ENCODE measurements around the gene NCAPH2.

Gene NCAPH2

DNA sequence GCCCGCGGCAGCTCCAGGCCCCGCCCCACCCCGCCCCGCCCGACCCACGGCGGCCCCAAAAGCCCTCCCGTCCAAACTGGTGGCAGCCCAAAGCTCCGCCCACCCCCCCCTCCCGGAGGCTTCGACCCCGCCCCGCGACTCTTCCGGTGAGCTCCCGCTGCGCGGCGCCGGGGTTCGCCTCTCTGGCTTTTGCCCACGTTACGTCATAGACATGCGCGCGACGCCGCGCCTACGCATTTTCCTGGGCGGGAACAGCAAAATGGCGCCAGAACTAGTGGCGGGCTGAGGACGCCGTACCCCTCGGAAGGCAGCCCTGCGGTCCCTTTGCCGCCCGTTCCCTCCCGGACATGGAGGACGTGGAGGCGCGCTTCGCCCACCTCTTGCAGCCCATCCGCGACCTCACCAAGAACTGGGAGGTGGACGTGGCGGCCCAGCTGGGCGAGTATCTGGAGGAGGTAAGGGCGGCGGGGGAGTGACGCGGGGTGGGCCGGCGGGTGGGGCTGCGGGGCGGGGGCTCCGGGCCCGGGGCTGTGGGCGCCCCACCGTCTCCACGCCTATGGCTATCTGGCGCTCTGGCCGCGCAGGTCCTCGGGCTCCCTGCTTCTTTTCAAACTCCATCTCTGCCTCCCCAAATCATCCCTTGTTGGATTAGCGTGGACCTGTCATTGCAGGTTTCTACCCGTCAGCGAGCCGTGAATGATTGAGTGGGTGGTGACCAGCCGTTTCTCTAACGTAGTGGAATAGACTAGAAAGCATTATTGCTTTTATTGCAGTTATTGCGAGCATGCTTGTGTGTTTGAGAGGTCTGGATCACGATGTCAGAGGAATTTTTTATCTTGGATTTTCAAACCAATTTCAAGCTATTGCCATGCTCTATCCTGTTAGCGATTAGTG is at the start of gene NCAPH2:
TSS of gene NCAPH2 (plus strand) at position 234 of the 894 bp plus-strand sequence. CDS start at position 348, 114 bp downstream.
- in situ Hi-C loops (cut with MboI; ENCODE audit: low sequenced_read_pairs): no loop called here
- peak; percentile 89 to 97 for DNase-seq (ENCODE audit: low spot score in 2 of 2)

DNA sequence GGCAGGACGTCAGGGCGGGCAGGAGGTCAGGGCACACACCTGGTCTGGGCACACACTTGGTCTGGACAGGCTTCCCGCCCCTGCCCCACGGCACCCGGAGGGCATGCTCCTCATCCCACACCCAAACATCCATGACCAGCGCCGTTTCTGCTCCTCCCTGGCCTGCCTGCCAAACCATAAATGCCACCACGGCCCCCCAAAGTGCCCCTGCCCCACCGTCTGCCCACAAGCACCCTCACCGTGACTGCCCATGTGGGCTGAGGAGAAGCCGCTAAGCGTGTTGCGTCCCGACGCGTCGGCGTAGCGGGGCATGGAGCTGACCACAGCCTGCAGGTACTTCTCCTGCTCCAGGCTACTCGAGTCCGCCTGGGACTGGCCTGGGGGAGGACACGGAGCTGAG is 49.0 kb upstream of the NCAPH2 start:
- Histone ChIP-seq H3K4me1 (no peaks in the 10 kb centered on the region), H3K9me3 (no peaks in the 10 kb centered on the region), H3K27me3 (ENCODE audit: low read depth) (no peaks in the 10 kb centered on the region), H3K4me3 (no peak overlapping the region), H3K36me3 (replicated peaks) (peaks cover 83% of the 10 kb centered on the region)
- DNase-seq (ENCODE audit: low spot score in 2 of 2): no peak
- in situ Hi-C loops (cut with MboI; ENCODE audit: low sequenced_read_pairs): no loop called here

More for the DNA sequence above, at the start of gene NCAPH2:
- Histone ChIP-seq H3K4me3 (peak within 1 kb of the TSS; percentile 99), H3K27me3 (ENCODE audit: low read depth) (no peaks in the 10 kb centered on the region), H3K36me3 (replicated peaks) (peaks cover 37% of the 10 kb centered on the region), H3K9me3 (no peaks in the 10 kb centered on the region), H3K4me1 (peaks cover 8% of the 10 kb centered on the region)

GRCh38 chr22:50459496-50460140 is 48.4 kb upstream of the NCAPH2 start:
- in situ Hi-C loops (cut with MboI; ENCODE audit: low sequenced_read_pairs): no loop called here
- no peak for DNase-seq (ENCODE audit: low spot score in 2 of 2)
- H3K4me3 ChIP-seq: no peak overlapping the region
- H3K36me3 ChIP-seq (replicated peaks): peaks cover 83% of the 10 kb centered on the region
- no peaks in the 10 kb centered on the region for H3K27me3 ChIP-seq (ENCODE audit: low read depth)
- no peaks in the 10 kb centered on the region for H3K9me3 ChIP-seq
- H3K4me1 ChIP-seq: no peaks in the 10 kb centered on the region

DNA sequence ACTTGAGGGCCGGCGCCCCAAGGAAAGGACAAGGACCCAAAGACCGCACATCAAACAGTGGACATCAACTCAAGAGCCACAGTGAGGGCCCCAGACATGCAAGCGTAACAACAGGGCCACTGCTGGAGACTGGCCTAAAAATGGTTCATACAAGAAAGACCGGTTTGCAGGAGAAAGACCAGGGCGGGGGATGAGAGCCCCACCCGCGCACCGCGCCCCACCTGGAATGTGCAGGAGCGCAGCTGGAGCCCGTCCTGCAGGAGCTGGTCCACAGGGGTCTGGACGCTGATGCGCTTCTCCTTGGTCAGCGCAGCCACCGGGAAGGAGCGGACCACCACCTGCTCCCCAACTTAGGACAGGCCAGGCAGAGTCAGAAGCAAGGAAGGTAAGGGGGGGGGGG is 47.1 kb upstream of the NCAPH2 start:
- Histone ChIP-seq H3K27me3 (ENCODE audit: low read depth) (no peaks in the 10 kb centered on the region), H3K9me3 (no peaks in the 10 kb centered on the region), H3K4me1 (no peaks in the 10 kb centered on the region), H3K4me3 (no peak overlapping the region), H3K36me3 (replicated peaks) (peaks cover 83% of the 10 kb centered on the region)
- in situ Hi-C loops (cut with MboI; ENCODE audit: low sequenced_read_pairs): no loop called here
- DNase-seq (ENCODE audit: low spot score in 2 of 2): no peak

DNA sequence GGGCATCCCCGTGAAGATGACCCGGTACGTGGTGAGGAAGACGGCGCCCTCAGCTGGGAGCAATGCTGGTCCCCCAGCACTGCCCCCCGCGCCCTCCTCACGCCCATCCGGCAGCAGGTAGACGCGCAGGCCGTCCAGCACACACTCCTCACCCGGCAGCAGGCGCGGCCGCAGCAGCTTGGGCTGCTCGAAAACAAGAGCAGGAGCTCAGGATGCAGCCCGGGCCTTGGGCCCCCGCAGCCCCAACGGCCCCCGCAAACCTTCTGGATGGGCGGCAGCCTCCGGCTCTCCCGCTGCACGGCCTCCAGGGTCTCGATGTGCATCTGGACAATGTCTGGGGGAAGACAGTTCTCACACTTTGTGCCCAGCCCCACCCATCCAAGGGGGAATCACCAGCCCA is 46.5 kb upstream of the NCAPH2 start:
- H3K4me1 ChIP-seq: no peaks in the 10 kb centered on the region
- H3K9me3 ChIP-seq: no peaks in the 10 kb centered on the region
- H3K36me3 ChIP-seq (replicated peaks): peaks cover 86% of the 10 kb centered on the region
- no peak for DNase-seq (ENCODE audit: low spot score in 2 of 2)
- no peak overlapping the region for H3K4me3 ChIP-seq
- in situ Hi-C loops (cut with MboI; ENCODE audit: low sequenced_read_pairs): no loop called here
- H3K27me3 ChIP-seq (ENCODE audit: low read depth): no peaks in the 10 kb centered on the region

DNA sequence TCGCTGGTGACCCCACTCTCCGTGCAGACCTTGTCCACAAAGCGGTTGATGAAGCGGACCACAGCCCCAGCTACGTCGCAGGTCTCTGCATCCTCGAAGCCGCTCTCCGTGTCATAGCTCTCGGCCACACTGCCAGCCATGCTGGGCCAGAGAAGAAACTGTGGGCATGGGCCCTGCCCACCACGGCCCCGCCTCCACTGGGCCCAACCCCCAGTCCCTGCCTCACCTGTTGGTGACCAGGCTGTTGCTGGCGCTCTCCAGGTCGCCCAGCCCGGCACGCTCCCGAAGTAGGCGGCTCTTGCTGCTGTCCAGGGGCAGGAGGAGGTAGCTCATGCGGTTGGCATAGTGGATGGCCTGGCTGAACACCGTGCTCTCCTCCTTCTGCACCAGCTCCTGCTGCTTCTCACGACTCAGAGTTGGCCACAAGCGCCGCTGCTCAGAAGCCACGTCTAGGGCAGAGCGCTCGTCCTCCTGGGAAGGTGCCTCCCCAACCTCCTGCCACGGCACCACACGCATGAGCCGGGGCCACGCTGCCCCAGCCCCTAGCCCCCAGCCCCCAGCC is 46.0 kb upstream of the NCAPH2 start:
- DNase-seq (ENCODE audit: low spot score in 2 of 2): no peak
- in situ Hi-C loops (cut with MboI; ENCODE audit: low sequenced_read_pairs): no loop called here
- Histone ChIP-seq H3K27me3 (ENCODE audit: low read depth) (no peaks in the 10 kb centered on the region), H3K4me3 (no peak overlapping the region), H3K36me3 (replicated peaks) (peaks cover 86% of the 10 kb centered on the region), H3K9me3 (no peaks in the 10 kb centered on the region), H3K4me1 (no peaks in the 10 kb centered on the region)

DNA sequence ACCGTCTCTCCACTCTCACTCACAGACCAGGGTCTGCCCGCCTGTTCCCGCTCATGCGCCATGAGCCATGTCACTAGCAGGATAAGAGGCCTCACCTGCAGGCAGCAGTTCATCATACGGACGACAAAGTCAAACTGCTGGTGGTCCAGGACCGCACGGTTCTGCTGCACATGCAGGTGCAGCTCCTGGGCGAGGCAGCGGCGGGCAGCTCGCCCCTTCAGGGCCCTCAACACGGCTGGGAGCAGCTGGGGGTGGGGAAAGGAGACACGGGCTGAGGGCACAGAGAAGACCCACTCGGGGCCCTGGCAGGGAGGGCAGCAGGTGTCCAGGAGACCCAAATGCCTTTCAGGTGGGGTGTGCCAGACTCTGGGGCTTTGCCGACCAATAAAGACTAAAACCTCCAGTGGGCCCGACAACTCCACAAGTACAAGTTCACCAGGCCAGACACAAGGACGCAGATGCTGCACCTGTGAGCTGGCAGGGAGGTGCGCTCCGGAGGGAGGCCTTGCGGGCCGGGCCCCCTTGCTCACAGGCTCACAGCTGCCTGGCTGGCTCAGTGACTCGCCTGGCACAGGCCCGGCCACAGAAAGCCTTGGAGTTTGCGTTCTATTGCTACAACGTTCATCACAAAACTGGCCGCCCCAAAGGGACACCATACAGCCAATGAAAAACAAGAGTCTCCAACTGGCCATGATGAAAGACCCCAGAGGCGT is 44.7 kb upstream of the NCAPH2 start:
- Histone ChIP-seq H3K4me3 (no peak overlapping the region), H3K4me1 (no peaks in the 10 kb centered on the region), H3K36me3 (replicated peaks) (peaks cover 86% of the 10 kb centered on the region), H3K27me3 (ENCODE audit: low read depth) (no peaks in the 10 kb centered on the region), H3K9me3 (no peaks in the 10 kb centered on the region)
- in situ Hi-C loops (cut with MboI; ENCODE audit: low sequenced_read_pairs): no loop called here
- no peak for DNase-seq (ENCODE audit: low spot score in 2 of 2)

GRCh38 chr22:50464451-50464850 is 43.6 kb upstream of the NCAPH2 start:
- H3K36me3 ChIP-seq (replicated peaks): peaks cover 75% of the 10 kb centered on the region

DNA sequence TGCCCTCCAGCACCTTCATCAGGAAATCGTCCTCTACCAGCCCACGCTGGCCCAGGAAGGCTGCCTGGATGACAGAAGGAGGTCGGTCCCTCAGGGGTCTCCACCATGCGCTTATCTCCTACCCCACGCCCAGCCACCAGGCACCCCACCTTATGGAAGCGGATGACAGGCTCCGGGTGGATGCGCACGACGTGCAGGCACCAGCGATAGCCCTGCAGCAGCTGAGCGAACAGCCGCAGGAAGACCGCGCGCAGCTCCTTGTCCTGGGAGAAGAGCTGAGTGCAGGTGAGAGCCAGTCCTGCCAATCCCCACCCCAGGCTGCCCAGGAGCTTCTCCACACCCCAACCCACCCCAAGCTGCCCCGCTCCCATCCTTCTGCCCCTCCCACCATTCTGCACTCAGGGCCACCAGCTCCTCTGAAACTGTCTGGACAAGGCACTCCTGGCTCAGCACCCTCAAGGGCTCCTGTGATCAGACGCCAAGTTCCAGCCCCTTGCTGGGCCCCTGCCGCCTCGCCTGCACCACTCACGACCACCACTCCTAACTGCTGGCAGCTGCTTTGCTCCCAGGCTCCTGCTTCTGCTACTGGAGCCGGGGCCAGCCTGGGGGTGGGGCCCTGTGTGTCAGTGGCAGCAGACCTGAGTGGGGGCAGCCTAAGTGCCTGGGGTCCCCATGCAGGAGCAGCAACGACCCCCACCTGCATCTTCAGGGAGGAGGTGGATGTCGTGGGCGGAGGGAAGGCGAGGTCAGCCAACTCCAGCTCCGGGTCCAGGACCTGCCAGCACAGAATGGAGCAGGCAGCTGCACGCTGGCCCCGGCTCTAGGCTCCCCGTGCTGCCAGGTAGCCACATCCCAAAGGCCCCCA is 42.7 kb upstream of the NCAPH2 start:
- Histone ChIP-seq H3K27me3 (ENCODE audit: low read depth) (no peaks in the 10 kb centered on the region), H3K36me3 (replicated peaks) (peaks cover 67% of the 10 kb centered on the region), H3K4me3 (no peak overlapping the region), H3K9me3 (no peaks in the 10 kb centered on the region), H3K4me1 (no peaks in the 10 kb centered on the region)
- DNase-seq (ENCODE audit: low spot score in 2 of 2): no peak
- in situ Hi-C loops (cut with MboI; ENCODE audit: low sequenced_read_pairs): no loop called here

More at GRCh38 chr22:50464451-50464850, 43.6 kb upstream of the NCAPH2 start:
- Histone ChIP-seq H3K4me3 (no peak overlapping the region), H3K9me3 (no peaks in the 10 kb centered on the region), H3K4me1 (no peaks in the 10 kb centered on the region), H3K27me3 (ENCODE audit: low read depth) (no peaks in the 10 kb centered on the region)
- in situ Hi-C loops (cut with MboI; ENCODE audit: low sequenced_read_pairs): no loop called here
- no peak for DNase-seq (ENCODE audit: low spot score in 2 of 2)

- Histone ChIP-seq H3K36me3 (replicated peaks) (peaks cover 51% of the 10 kb centered on the region), H3K9me3 (no peaks in the 10 kb centered on the region), H3K27me3 (ENCODE audit: low read depth) (no peaks in the 10 kb centered on the region), H3K4me1 (no peaks in the 10 kb centered on the region), H3K4me3 (no peak overlapping the region)
- in situ Hi-C loops (cut with MboI; ENCODE audit: low sequenced_read_pairs): no loop called here
- no peak for DNase-seq (ENCODE audit: low spot score in 2 of 2)
Measured at GRCh38 chr22:50467341-50467740, 40.7 kb upstream of the NCAPH2 start.

DNA sequence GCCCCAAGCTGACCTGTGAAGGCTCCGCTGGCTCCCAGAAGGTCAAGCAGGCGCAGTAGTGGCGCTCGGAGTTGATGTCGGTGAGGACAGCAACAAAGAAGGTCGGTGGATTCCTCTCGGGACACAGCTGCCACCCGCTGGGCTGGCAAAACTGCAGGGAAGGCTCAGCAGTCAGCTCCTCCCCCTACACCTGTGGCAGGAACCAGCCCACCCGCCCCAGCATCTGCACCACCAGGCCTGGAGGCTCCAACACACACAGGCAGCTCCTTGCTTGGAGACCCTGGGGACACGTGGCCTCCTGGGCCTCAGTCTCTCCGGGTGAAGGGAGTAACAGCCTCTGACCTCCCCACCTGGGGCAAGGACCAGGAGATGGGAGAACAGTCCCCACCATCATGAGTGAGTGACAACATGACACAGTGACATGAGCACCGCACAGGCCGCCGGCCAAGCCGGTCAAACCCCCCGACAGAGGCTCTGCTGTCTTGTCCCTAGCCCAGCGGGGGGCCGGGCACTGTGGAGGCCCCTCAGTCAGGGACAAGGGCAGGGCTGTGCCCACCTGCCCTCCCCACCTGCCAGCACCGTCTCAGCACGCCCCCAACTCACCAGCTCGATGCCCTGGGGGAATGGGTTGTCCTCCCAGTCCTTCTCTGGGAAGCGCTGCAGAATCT is 40.1 kb upstream of the NCAPH2 start:
- H3K9me3 ChIP-seq: no peaks in the 10 kb centered on the region
- peaks cover 54% of the 10 kb centered on the region for H3K36me3 ChIP-seq (replicated peaks)
- H3K27me3 ChIP-seq (ENCODE audit: low read depth): no peaks in the 10 kb centered on the region
- H3K4me1 ChIP-seq: no peaks in the 10 kb centered on the region
- DNase-seq (ENCODE audit: low spot score in 2 of 2): no peak
- in situ Hi-C loops (cut with MboI; ENCODE audit: low sequenced_read_pairs): no loop called here
- H3K4me3 ChIP-seq: no peak overlapping the region

GRCh38 chr22:50468626-50469025 is 39.4 kb upstream of the NCAPH2 start:
- in situ Hi-C loops (cut with MboI; ENCODE audit: low sequenced_read_pairs): no loop called here
- no peaks in the 10 kb centered on the region for H3K9me3 ChIP-seq
- H3K4me3 ChIP-seq: no peak overlapping the region

More at GRCh38 chr22:50468626-50469025, 39.4 kb upstream of the NCAPH2 start:
- H3K36me3 ChIP-seq (replicated peaks): peaks cover 54% of the 10 kb centered on the region
- H3K4me1 ChIP-seq: peaks cover 5% of the 10 kb centered on the region; the same call in 1 of the 2 replicates
- no peaks in the 10 kb centered on the region for H3K27me3 ChIP-seq (ENCODE audit: low read depth)
- DNase-seq (ENCODE audit: low spot score in 2 of 2): no peak

Measured in HAP-1 (cell line).